Heart right ventricle (tissue), 16 donors: ENCODE data around the gene DNAJC1. TPM values are rescaled to one million over a fixed set of nuclear protein-coding genes. Genes with fewer than 3 reads are reported as not detected.

ENCODE experiments used
- ATAC-seq, 8 donors: fragments of 200-7000 bp; cut with Tn5 transposase; one replicate each; pipeline ENCODE4 v1.9.1; 2020; ENCODE audit warnings: mild to moderate bottlenecking in 8 of 8, moderate library complexity in 8 of 8, moderate number of reproducible peaks in 1 of 8
- DNase-seq, 2 donors: peaks; one replicate each; pipeline ENCODE4 v3.0.0-alpha.2; 2020
- H3K27ac ChIP-seq, 10 donors: fragments of 200-600 bp; sonication (generic) in 2 of 10; one replicate each; pipeline versions ENCODE4 v1.5.0 to v1.8.0; 2020 to 2022; ENCODE audit warnings: mild to moderate bottlenecking in 3 of 10
- H3K27me3 ChIP-seq, 7 donors: fragments of 200-600 bp; one replicate each; pipeline ENCODE4 v1.8.0; 2021 to 2022; ENCODE audit warnings: mild to moderate bottlenecking in 2 of 7
- H3K36me3 ChIP-seq, 9 donors: fragments of 200-600 bp; sonication (generic) in 1 of 9; one replicate each; pipeline versions ENCODE4 v1.5.0 to v1.8.0; 2020 to 2022; ENCODE audit warnings: mild to moderate bottlenecking in 2 of 9
- H3K4me1 ChIP-seq, 9 donors: fragments of 200-600 bp; sonication (generic) in 1 of 9; one replicate each; pipeline versions ENCODE4 v1.5.0 to v1.8.0; 2020 to 2022; ENCODE audit warnings: mild to moderate bottlenecking in 4 of 9
- H3K4me3 ChIP-seq, 10 donors: fragments of 200-600 bp; sonication (generic) in 2 of 10; one replicate each; pipeline versions ENCODE4 v1.5.0 to v1.8.0; 2020 to 2022; ENCODE audit warnings: mild to moderate bottlenecking in 7 of 10, moderate library complexity in 2 of 10
- H3K9me3 ChIP-seq, 11 donors: fragments of 200-600 bp in 10 of 11; sonication (generic) in 2 of 11; one replicate each; pipeline versions ENCODE4 v1.5.0 to v1.8.0; 2013 to 2022; ENCODE audit warnings: mild to moderate bottlenecking in 2 of 11, control low read depth in 1 of 11, moderate library complexity in 1 of 11
- CTCF ChIP-seq, 9 donors: fragments of 200-600 bp; sonication (generic) in 2 of 9; IDR thresholded peaks; one replicate each; pipeline versions ENCODE4 v1.5.0 to v1.8.0; 2021 to 2022; ENCODE audit warnings: antibody characterized with exemption in 9 of 9, mild to moderate bottlenecking in 5 of 9, moderate library complexity in 1 of 9
- WGBS, 2 donors: extraction: QIAGEN DNeasy Blood & Tissue Kit; methylation state at CpG; one replicate each; pipeline ENCODE4 v1.1.7; 2013; ENCODE audit warnings: inconsistent platforms in 1 of 2; 5-methylcytosine and 5-hydroxymethylcytosine counted together
- intact Hi-C, 10 donors: fragments of 100-400 bp; cut with DNase I; formaldehyde crosslinking; loops; one replicate each; pipeline versions ENCODE4 v1.11.1 to v1.14.2; 2022
- polyA plus RNA-seq, 2 donors: library from polyadenylated mRNA; stranded (reverse); fragments of 200-250 nt; gene quantifications; one replicate each; pipeline ENCODE4 v1.2.3, GENCODE V29; 2013
- total RNA-seq, 10 donors: library from RNA; stranded (reverse); fragmentation: NEBNext Ultra II Directional in 3 of 10; extraction: Animal tissue kit (Norgen Biotek cat#: 25700) in 3 of 10; gene quantifications; one replicate each; pipeline versions ENCODE4 v1.2.1 to v1.2.4, GENCODE V29; 2021 to 2023
- donor health status: Arrhythmogenic right ventricular cardiomyopathy.
- donor health status: ischemic (EF 13 %, LVEDD 7.1; RV severe dilation, severe dysfunction).
- donor health status: healthy with polysubstance abuse.
- donor health status: DM: no; HTN: yes; CAD: no.
- donor health status: DM: no; HTN: no; CAD: no.
- donor health status: ischemic (EF 25% LVEDD 6.9; RV normal size, moderate dysfunction).
- donor health status: ischemic (EF 25% LVEDD 5.7; RV mildly dilated, moderate dysfunction).
- donor health status: healthy.
- donor health status: DM: yes; HTN: yes; CAD: no.
- donor health status: Ischemic cardiomyopathy.
- donor health status: ischemic (EF 35%, LVEDD 5.7; RV mildly dilated, moderate dysfunction).
- donor health status: nonischemic (EF 11% LVEDD 7.7; RV severe dilation, severe dysfunction).
- donor health status: DM: yes; HTN: yes; CAD: no.
- donor health status: PGD.
- donor health status: ischemic (EF 29% LVEDD 5.4; RV normal size, mild dysfunction).
- donor health status: nonischemic (EF 23%, LVEDD 6.1; RV moderate dilation, normal function).

The DNAJC1 gene
- total and polyA plus RNA-seq, 12 donors: 8.9 to 26.8 (median 11.4) TPM

GRCh38 chr10:21919906-21920305, 83.6 kb downstream of the DNAJC1 start:
- Histone ChIP-seq H3K27me3 (no peaks in the 10 kb centered on the region), H3K4me1 (no peaks in the 10 kb centered on the region), H3K27ac (no peak overlapping the region), H3K36me3 (peaks cover 0 to 12% (median 0%) of the 10 kb centered on the region in 9 donors), H3K4me3 (no peak overlapping the region), H3K9me3 (no peaks in the 10 kb centered on the region)
- intact Hi-C loops: no loop called here
- TF ChIP-seq CTCF (IDR thresholded peaks at IDR 0.05): no peak
- ATAC-seq (no peak), DNase-seq (no peak)

- DNase-seq (no peak), ATAC-seq (no peak)
- 44 to 55% methylated on average over 1 of the region's 1 CpG for WGBS, 2 donors
- H3K27ac ChIP-seq: no peak overlapping the region
- no peaks in the 10 kb centered on the region for H3K27me3 ChIP-seq
- peaks cover 0 to 12% (median 0%) of the 10 kb centered on the region in 9 donors for H3K36me3 ChIP-seq
- no peaks in the 10 kb centered on the region for H3K4me1 ChIP-seq
- intact Hi-C loops: no loop called here
- no peaks in the 10 kb centered on the region for H3K9me3 ChIP-seq
- H3K4me3 ChIP-seq: no peak overlapping the region
- no peak for TF ChIP-seq CTCF (IDR thresholded peaks at IDR 0.05)
Observed at GRCh38 chr10:21919117-21919516, 84.4 kb downstream of the DNAJC1 start.

GRCh38 chr10:21912625-21913024, 90.9 kb downstream of the DNAJC1 start:
- ATAC-seq (no peak), DNase-seq (no peak)
- WGBS, 2 donors: 87 to 92% methylated on average over 2 of the region's 2 CpGs
- no peaks in the 10 kb centered on the region for H3K4me1 ChIP-seq
- H3K27ac ChIP-seq: no peak overlapping the region
- H3K27me3 ChIP-seq: no peaks in the 10 kb centered on the region
- H3K9me3 ChIP-seq: no peaks in the 10 kb centered on the region
- H3K4me3 ChIP-seq: no peak overlapping the region
- TF ChIP-seq CTCF (IDR thresholded peaks at IDR 0.05): no peak
- peaks cover 0 to 6% (median 0%) of the 10 kb centered on the region in 9 donors for H3K36me3 ChIP-seq
- intact Hi-C loops: no loop called here

DNA sequence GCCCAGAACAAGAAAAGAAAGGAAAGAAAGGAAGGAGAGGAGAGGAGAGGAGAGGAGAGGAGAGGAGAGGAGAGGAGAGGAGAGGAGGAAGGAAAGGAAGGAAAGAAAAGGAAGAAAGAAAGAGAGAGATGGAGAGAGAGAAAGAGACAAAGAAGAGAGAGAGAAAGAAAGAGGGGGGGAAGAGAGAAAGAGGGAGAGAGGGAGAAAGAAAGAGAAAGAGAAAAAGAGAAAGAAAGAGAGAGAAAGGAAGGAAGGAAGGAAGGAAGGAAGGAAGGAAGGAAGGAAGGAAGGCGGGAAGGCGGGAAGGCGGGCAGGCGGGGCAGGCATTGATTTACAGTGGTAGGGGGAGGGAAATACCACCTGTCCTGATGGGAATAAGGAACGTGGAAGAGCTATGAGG, 92.7 kb downstream of the DNAJC1 start:
- Histone ChIP-seq H3K27me3 (no peaks in the 10 kb centered on the region), H3K36me3 (peaks cover 0 to 6% (median 0%) of the 10 kb centered on the region in 9 donors), H3K27ac (no peak overlapping the region), H3K9me3 (no peaks in the 10 kb centered on the region), H3K4me3 (no peak overlapping the region), H3K4me1 (no peaks in the 10 kb centered on the region)
- ATAC-seq (no peak), DNase-seq (no peak)
- 75 to 76% methylated on average over 5 of the region's 5 CpGs for whole genome bisulfite sequencing, 2 donors
- TF ChIP-seq CTCF (IDR thresholded peaks at IDR 0.05): no peak
- intact Hi-C loops: no loop called here
